IPS DF 4.7 (cell line): ENCODE data around the gene RFLNA.

Source experiments
- DNase-seq: peaks from one replicate; pipeline ENCODE4 v3.0.0-alpha.2; 2013; ENCODE audit warnings: low spot score; ENCODE audit errors: extremely low read depth

The RFLNA gene

DNA sequence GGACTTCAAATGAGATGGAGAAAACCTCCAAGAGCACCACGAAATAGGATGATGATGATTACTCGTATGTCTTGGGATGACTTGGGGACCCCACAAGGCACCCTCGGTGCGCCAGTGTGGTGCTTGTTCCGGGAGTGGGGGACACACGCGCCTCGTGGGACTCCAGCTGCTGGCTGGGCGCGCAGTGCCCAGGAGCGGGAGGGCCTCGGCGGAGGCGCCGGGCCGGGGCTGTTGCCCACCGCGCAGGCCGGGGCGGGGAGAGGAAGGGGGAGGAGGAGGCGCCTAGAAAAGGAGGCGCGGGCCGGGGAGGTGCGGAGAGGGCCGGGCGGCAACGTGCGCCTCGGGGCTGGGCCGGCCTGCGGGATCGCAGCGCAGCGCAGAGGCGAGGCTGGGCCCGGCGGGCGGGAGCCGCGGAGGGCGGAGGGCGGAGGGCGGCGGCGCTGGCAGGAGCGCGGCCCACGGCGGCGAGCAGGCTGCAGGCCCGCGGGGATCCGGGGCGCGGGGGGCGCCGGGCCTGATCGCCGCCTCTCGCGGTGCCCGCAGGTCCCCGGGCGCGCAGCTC lies at the start of gene RFLNA:
Gene RFLNA, plus strand, starts transcription at position 314 of the 562 bp plus-strand sequence. CDS start 337 bp downstream, outside the sequence.
- no peak for DNase-seq

- DNase-seq = no peak
Measured at GRCh38 chr12:124247331-124247730, 47.6 kb upstream of the RFLNA start.

DNA sequence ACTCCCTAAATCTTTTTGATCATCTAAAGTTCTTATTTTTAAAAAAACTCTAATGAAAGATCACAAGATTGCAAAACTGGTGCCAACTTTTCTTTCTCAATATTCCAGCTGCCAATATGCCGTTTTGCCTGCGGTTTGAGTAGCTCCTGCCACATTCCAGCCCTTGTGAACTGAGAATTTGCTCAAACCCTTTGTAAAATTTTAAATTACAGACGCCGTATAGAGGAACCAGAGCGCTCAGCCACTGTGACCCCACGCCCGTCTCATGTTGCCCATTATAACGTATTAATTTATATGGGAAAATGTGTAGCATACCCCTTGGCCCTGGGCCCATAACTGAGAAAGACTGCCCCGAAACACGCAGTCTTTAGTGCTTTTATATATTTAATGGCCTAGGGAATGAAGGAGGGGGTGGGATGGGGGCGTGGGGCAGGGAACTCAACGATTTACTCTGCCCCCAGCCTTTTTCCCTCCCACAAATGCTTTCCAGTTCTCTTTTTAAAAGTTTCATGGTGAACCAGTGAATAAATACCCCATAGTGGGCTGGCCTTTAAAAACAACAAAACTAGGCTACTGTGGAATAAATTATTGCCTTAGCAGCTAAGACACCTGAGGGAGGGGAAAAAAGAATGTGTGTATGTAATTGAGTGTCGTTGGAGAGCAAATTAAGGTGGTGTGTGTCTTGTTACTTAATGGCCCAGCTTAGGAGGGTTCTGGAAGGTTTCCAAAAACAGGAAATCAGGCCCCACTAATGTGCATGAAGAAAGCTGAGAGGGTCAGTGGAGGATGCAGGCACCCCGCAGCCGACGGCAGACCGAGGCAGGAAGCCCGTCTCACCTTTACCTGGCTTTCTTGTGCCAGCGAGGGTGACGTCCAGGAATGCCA lies 45.7 kb upstream of the RFLNA start:
- no peak for DNase-seq

DNA sequence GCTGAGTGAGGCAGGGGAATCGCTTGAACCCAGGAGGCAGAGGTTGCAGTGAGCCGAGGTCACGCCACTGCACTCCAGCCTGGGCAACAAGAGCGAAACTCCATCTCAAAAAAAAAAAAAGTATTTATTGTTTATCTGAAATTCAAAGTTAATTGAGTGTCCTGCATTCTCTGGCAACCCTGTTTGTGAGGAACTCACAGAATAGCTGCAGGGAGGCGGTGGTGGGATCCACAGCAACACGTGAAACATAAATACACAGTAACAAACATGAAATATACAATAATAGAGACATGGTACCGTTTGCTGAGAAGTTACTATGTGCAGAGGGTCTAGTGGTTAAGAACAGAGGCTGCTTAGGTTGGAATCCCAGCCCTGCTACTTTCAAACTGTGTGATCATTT lies 43.7 kb upstream of the RFLNA start:
- DNase-seq = no peak

GRCh38 chr12:124252964-124253363 lies 41.9 kb upstream of the RFLNA start:
- no peak for DNase-seq

DNA sequence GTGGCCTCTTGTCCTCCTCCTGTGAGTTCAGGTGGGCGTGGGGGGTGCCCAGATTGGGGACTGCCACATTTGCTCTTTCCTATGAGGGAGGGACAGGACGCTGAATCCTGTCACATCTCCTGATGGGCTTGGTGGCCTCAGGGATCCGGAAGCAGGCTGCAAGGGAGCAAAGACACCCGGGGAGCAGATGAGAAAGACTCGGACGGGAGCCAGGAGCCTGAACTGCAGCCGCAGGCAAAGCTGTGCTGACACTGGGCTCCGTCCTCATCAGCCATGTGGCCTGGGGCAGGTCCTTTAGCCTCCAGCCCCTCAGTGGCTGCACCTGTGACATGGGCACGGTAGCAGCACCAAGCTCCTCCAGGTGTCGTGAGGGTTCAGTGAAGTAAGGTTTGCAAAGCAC lies 40.8 kb upstream of the RFLNA start:
- DNase-seq = no peak

DNA sequence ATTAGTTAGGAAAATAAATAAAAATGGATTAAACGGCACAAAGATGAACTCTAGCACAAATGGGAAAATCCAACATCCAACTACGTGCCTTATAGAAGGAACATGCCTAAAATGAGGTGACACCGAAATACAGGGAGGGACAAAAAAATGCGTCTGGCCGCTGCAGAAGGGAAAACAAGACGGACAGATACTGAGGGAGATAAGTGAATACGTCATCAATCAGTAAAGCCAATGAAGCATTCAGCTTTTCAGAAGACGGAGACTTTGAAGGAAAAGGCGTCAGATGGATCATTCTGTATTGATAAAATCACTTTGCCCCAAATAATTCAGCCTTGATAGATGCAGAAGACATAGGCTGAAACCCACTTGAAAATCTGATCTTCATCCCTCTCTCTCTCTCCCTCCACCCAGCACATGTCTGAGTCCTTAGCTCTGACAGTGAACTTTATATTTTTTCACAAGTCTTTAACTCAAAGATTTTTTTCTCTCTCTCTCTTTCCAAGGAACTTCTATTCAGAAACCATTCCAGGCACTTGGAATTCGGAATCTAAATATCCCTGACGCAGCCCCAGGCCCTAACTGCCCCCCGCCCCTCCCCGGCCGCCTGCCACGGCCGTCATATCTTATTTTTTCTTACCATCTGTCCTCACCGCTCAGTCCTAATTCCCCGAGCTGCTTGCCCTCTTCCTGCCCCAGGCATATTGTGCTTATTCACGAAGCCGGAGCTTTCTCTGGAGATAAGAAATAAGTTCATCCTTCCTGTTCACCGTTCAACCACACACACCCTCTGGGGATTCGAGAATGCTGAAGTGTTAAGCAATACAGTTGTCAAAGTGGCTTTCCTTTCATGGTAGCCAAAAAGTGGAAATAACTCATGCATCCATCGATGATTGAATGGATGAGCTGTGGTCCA lies 35.5 kb upstream of the RFLNA start:
- no peak for DNase-seq

DNA sequence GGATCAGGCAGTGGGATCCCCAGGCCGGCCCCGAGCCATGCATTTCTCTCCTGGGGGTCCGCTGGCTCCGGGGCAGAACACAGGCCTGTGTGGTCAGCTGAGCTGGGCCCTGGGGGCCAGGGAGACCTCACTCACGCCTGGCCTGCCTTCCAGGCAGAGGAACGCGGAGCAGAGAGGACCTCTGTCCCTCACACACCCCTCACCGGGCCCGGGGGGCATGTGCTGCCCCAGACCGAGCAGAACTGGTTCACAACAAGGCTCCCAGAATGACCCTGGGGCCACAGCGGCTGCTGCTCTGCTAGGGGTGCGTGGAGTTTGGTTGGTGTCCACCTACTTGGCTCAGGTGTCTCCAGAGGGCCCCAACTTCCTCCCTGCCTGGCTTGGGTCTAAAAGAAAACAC lies 33.0 kb upstream of the RFLNA start:
- no peak for DNase-seq

DNA sequence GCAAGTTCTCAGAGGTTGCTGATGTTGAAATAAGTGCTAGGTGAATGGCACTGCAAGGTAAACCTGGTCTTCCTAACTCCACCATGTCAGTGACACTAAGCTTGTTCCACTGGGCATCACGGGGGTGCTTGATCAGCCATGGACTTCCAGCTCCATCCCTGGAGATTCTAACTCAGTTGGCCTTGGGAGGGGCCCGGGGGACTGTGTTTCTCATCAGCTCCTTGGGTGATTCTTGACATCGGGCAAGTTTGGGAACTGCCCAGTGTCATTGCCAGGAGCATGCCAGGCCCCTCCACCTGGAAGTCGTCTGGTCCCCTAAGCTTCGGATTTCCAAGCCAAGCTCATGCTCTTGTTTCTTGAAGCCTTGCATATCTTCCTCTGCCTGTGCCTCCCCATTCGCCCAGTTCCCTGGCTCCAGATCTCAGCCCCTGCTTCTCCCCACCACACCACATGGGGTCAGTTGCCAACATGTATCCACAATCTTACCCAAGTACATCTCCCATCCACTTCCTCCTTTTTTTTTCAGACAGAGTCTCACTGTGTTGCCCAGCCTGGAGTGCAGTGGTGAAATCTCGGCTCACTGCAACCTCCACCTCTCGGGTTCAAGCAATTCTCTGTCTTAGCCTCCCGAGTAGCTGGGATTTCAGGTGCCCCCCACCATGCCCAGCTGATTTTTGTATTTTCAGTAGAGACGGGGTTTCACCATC lies 30.7 kb upstream of the RFLNA start:
- no peak for DNase-seq

- no peak for DNase-seq
Measured at GRCh38 chr12:124264879-124265278, 30.0 kb upstream of the RFLNA start.

- DNase-seq = no peak
Measured at GRCh38 chr12:124267205-124267778, 27.6 kb upstream of the RFLNA start.

GRCh38 chr12:124270671-124271070 lies 24.2 kb upstream of the RFLNA start:
- no peak for DNase-seq

- peak; percentile 89 for DNase-seq
Measured at GRCh38 chr12:124273630-124274029, 21.3 kb upstream of the RFLNA start.

- no peak for DNase-seq
Measured at GRCh38 chr12:124276337-124276736, 18.6 kb upstream of the RFLNA start.

DNA sequence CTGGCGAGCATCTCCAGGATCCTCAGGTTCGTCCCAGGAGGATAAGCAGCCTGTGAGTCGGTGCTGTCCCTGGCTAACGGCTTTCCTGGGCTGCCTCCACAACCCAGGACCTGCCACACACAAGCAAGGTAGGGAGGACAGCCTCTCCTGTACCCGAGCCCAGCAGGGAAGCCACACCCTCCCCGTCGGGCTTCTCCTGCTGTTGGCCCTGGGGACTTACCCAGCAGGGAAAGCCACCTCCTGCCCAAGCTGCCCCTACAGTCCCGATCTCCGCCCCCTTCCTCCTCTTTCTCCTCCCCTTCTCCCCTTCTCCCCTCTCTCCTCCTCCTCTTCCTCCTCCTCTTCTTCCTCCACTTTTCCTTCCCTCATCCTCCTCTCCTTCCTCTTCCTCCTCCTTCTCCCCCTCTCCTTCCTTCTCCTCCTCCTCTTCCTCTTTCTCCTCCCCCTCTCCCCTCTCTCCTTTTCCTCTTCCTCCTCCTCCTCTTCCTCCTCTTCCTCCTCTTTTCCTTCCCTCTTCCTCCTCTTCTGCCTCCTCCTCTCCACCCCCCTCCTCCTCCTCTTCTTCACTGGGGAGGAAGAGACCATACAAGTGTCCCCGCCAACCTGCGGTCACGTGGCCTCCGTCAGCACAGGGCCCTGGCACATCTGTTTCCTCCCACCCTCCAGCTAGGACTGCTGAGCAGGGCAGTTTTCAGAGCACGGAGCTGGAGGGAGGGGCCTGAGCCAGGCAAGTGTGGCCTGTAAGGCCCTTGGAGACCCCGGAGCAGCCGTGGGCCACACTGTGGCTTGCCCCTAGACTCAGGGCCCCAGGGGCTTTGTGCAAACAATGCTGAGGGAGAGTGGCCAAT lies 17.3 kb upstream of the RFLNA start:
- DNase-seq = no peak

- DNase-seq = no peak
Measured at GRCh38 chr12:124278389-124279101, 16.3 kb upstream of the RFLNA start.

DNA sequence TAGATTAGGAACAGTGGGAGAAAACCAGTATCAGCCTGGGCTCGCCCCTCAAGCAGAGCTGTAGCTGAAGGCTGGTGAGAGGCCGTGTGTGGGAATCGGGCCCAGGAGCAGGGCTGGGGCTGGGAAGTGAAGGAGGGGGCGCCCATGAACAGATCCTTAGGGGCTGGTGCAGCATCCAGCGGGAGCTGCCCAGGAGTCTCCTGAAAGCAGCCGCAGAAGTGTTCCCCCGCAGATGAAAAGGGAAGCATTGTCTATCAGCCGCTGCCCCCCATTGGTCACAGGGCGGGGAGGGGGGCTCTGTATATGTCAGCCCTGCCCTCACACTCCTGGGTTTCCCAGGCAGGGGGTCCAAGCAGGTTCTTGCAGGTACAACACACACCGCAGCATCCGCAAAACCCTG lies 15.6 kb upstream of the RFLNA start:
- DNase-seq = no peak

GRCh38 chr12:124279846-124280360 lies 15.0 kb upstream of the RFLNA start:
- DNase-seq = no peak

DNA sequence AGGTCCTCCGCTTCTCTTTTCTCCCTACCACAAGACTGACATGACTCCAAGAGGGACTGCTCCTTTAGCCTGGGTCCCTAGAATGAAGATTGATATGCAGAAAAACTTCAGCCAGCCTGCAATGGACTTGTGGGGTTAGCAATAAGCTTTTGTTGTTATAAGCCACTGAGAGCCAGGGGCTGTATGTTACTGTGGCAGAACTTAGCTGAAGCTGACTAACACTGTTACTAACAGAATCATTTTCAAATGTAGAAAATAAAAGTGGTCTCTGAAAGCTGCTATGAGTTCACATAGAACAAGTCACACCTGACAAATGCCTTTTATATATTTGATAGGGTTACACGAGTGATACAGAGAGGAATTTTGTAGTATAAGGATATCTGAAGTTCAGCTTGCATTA lies 13.6 kb upstream of the RFLNA start:
- no peak for DNase-seq
